HG02678 (cell line): ENCODE data around the gene MUCL1.

Experiments
- ATAC-seq: cut with Tn5 transposase; IDR thresholded peaks from one replicate; pipeline ENCODE4 v1.9.1; 2021; ENCODE audit warnings: mild to moderate bottlenecking, moderate library complexity; ENCODE audit not compliant: unreplicated experiment

Gene MUCL1

DNA sequence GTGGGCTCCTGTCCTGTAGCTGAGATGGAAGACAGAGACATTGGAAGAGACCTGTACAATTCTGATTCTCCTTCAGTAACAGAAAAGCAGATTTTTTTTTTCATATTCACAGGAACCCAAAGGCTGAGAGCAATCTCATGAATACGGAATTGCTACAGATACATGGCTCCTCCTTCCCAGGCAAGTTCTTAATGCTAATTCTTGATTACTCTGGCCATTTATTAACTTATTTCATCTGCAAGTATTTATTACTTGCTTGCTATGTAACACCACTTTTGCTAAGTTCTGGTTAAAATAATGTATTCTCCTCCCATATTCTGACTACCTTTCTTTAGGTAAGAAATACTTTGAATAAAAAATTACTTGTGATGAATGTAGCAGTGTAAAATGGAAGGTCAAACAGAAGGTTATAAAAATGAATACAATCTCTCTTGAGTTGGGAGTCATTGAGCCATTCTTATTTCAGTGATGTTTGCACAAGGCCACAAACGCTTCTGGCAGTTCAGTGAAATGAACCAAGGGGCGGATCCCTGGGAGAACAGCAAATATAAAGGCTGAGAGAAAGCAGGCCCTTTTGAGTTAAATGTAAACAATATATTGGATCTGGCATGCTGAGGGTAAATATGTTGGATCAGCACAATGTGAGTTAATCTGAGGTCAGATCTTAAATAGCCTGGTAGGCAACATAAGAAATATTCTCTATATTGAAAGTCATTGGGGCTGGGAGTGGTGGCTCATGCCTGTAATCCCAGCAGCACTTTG is 37.6 kb downstream of the MUCL1 start:
- no peak for ATAC-seq
